ENCODE data around the gene SEPTIN5.

Gene SEPTIN5

DNA sequence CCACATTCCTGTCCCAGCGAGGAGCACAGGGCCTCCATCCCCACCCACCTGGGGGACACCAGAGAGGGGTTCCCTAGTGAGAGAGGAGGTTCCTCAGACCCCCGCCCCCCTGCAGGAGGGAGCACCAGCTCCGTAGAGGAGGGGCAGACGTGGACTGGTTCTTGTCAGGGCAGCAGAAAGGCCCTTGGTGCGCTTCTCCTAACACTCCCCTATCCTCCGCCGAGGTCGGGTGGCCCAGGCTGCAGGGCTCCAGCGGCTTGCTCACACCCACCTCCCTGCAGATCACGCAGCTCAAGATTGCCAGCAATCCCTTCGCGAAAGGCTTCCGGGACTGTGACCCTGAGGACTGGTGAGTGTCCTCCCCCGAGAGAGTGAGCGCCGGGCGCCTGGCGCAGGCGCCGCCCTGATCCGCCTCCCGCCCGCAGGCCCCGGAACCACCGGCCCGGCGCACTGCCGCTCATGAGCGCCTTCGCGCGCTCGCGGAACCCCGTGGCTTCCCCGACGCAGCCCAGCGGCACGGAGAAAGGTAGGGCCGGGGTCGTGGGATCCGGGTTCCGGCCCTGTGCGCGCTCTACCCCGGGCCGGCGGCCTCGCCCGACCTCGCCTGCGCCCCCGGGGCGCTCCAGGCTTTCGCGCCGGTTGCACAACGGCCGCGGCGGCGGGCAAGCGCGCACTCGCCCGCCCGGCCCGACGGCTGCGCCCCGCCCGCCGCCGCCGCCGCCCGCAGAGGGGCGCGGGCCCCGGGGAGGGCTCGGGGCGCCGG, 51.4 kb downstream of the SEPTIN5 start:
- no peak for TF ChIP-seq SIN3A (IDR thresholded peaks at IDR 0.05; ENCODE audit: borderline replicate concordance, insufficient read depth, low read length)
- TF ChIP-seq TAF1 (IDR thresholded peaks at IDR 0.05; ENCODE audit: borderline replicate concordance, insufficient read depth, low read length) = no peak
- no peak for TF ChIP-seq FOXP2 (optimal IDR thresholded peaks at IDR 0.05; ENCODE audit: borderline replicate concordance, extremely low read depth, extremely low read length, insufficient read depth)
- no peak for TF ChIP-seq POLR2AphosphoS5 (IDR thresholded peaks at IDR 0.05; ENCODE audit: low read depth, low read length)
- TF ChIP-seq REST (IDR thresholded peaks at IDR 0.05; ENCODE audit: insufficient read depth in 1 of 2, low read depth in 2 of 2, low read length in 2 of 2) = no peak

- TF ChIP-seq TAF1 (IDR thresholded peaks at IDR 0.05; ENCODE audit: borderline replicate concordance, insufficient read depth, low read length) (no peak), REST (IDR thresholded peaks at IDR 0.05; ENCODE audit: insufficient read depth in 1 of 2, low read depth in 2 of 2, low read length in 2 of 2) (no peak), SIN3A (IDR thresholded peaks at IDR 0.05; ENCODE audit: borderline replicate concordance, insufficient read depth, low read length) (no peak), POLR2AphosphoS5 (IDR thresholded peaks at IDR 0.05; ENCODE audit: low read depth, low read length) (no peak), FOXP2 (optimal IDR thresholded peaks at IDR 0.05; ENCODE audit: borderline replicate concordance, extremely low read depth, extremely low read length, insufficient read depth) (no peak)
Observed at GRCh38 chr22:19766240-19766510, 51.9 kb downstream of the SEPTIN5 start.

- TF ChIP-seq FOXP2 (optimal IDR thresholded peaks at IDR 0.05; ENCODE audit: borderline replicate concordance, extremely low read depth, extremely low read length, insufficient read depth) (no peak), SIN3A (IDR thresholded peaks at IDR 0.05; ENCODE audit: borderline replicate concordance, insufficient read depth, low read length) (no peak), POLR2AphosphoS5 (IDR thresholded peaks at IDR 0.05; ENCODE audit: low read depth, low read length) (no peak), REST (IDR thresholded peaks at IDR 0.05; ENCODE audit: insufficient read depth in 1 of 2, low read depth in 2 of 2, low read length in 2 of 2) (no peak), TAF1 (IDR thresholded peaks at IDR 0.05; ENCODE audit: borderline replicate concordance, insufficient read depth, low read length) (no peak)
Observed at GRCh38 chr22:19766511-19767426, 52.5 kb downstream of the SEPTIN5 start.

DNA sequence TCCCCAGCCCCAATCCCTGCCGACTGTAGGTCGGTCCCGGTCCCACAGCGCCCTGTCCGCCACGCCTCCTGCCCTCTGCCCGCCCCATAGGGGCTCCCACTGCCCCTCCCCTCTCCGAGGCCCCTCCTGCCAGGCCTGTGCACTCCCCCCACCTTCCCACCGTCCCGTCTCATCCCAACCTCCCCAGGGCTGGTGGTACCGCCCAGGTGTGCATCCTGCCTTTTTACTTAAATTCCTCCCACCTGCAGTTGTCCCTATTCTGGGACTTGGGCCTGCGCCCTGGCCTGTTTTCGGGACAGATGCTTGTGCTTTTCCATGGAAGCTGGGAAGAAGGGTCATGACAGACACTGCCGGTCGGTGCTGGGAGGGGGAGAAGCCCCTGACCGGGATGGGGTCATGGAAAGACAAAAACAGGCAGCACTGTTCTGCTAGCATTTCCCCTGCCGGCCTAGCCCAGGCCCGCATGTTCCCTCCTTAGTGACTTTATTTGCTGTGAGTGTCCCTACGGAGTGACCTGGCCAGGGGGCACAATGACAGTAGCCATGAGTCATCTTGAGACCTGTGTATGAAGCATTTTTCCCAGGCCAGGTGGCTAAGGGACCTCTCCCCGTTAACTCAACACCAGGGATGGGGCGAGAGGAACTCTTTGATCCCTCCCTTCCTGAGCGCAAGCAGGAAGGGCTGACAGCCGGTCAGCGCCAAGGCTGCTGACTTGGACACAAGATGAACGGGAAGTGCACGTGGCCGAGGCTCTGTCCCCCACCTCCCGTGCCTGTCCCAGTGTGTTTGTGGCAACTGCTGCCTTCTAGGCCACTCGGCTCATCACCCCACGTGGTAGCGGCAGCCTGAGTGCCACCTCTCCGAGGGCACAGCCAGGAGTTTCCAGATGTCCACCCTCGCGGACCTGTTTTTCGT, 53.4 kb downstream of the SEPTIN5 start:
- TF ChIP-seq FOXP2 (optimal IDR thresholded peaks at IDR 0.05; ENCODE audit: borderline replicate concordance, extremely low read depth, extremely low read length, insufficient read depth) = no peak
- no peak for TF ChIP-seq REST (IDR thresholded peaks at IDR 0.05; ENCODE audit: insufficient read depth in 1 of 2, low read depth in 2 of 2, low read length in 2 of 2)
- TF ChIP-seq POLR2AphosphoS5 (IDR thresholded peaks at IDR 0.05; ENCODE audit: low read depth, low read length) = no peak
- TF ChIP-seq SIN3A (IDR thresholded peaks at IDR 0.05; ENCODE audit: borderline replicate concordance, insufficient read depth, low read length) = no peak
- TF ChIP-seq TAF1 (IDR thresholded peaks at IDR 0.05; ENCODE audit: borderline replicate concordance, insufficient read depth, low read length) = no peak
